Kidney (tissue), 14 donors: ENCODE measurements around the gene RANGRF. TPM values are rescaled to one million over a fixed set of nuclear protein-coding genes. Genes with fewer than 3 reads are reported as not detected.

ENCODE experiments used
- DNase-seq, 5 donors: peaks; one replicate each; pipeline ENCODE4 v3.0.0-alpha.2; 2013 to 2020
- FAIRE-seq: peaks from 2 replicates; lab custom pipeline; 2012; peaks lifted over from hg19 to GRCh38; lab: Jason Lieb, UNC
- H3K27ac ChIP-seq, 2 donors: one replicate each; pipeline ENCODE4 v1.7.0; 2013; ENCODE audit warnings: low read depth in 2 of 2, low read length in 2 of 2, inconsistent platforms in 1 of 2
- H3K27me3 ChIP-seq: one replicate; pipeline ENCODE4 v1.7.1; 2013; ENCODE audit warnings: low read length, inconsistent platforms; ENCODE audit not compliant: control insufficient read depth, insufficient read depth
- H3K36me3 ChIP-seq, 3 donors: one replicate each; pipeline versions ENCODE4 v1.7.0 to v1.7.1; 2013; ENCODE audit warnings: low read length in 3 of 3, control low read depth in 1 of 3, inconsistent platforms in 1 of 3; ENCODE audit not compliant: insufficient read depth in 3 of 3, control insufficient read depth in 2 of 3
- H3K4me1 ChIP-seq, 3 donors: one replicate each; pipeline versions ENCODE4 v1.7.0 to v1.7.1; 2013; ENCODE audit warnings: low read length in 3 of 3, inconsistent platforms in 1 of 3, low read depth in 1 of 3; ENCODE audit not compliant: control insufficient read depth in 2 of 3, insufficient read depth in 2 of 3
- H3K4me3 ChIP-seq, 3 donors: one replicate each; pipeline versions ENCODE4 v1.7.0 to v1.8.1; 2013; ENCODE audit warnings: low read length in 3 of 3, control low read depth in 1 of 3, inconsistent platforms in 1 of 3
- H3K9ac ChIP-seq, 3 donors: one replicate each; pipeline versions ENCODE4 v1.7.0 to v1.7.1; 2013; ENCODE audit warnings: low read length in 3 of 3, control low read depth in 1 of 3, inconsistent platforms in 1 of 3
- H3K9me3 ChIP-seq, 3 donors: one replicate each; pipeline versions ENCODE4 v1.7.0 to v1.7.1; 2013; ENCODE audit warnings: low read length in 3 of 3, control low read depth in 1 of 3, inconsistent platforms in 1 of 3; ENCODE audit not compliant: control insufficient read depth in 2 of 3, insufficient read depth in 1 of 3
- CTCF ChIP-seq: IDR thresholded peaks from 3 replicates; pipeline ENCODE4 v1.5.1; 2012; ENCODE audit warnings: mild to moderate bottlenecking, moderate library complexity, borderline replicate concordance; ENCODE audit not compliant: insufficient read depth; ENCODE audit errors: extremely low read depth
- intact Hi-C: fragments of 100-400 bp; cut with DNase I; formaldehyde crosslinking; loops from one replicate; pipeline ENCODE4 v1.11.1; 2022
- polyA plus RNA-seq: library from polyadenylated mRNA; stranded (reverse); fragments of 350-450 nt; fragmentation: Illumina TruSeq; extraction: RNeasy Lipid Tissue Mini Kit (QIAGEN cat#74804); gene quantifications from one replicate; pipeline ENCODE4 v1.2.3, GENCODE V29; 2014; ENCODE audit warnings: low read depth, low replicate concordance; ENCODE audit not compliant: insufficient read depth
- total RNA-seq: library from RNA; stranded (reverse); fragmentation: NEBNext Ultra II Directional; extraction: Animal tissue kit (Norgen Biotek cat#: 25700); gene quantifications from one replicate; pipeline ENCODE4 v1.2.1, GENCODE V29; 2021
- donor health status: control.
- donor health status: control.
- donor health status: control.
- donor health status: control.
- donor health status: control.
- donor health status: DM: yes; HTN: yes; CAD: no.
- donor health status: Normal renal cell carcinoma (clear cell type).

Gene RANGRF
- total and polyA plus RNA-seq, 2 donors from 2014 or later: 20.1 to 91.8 TPM

- H3K9ac ChIP-seq: no peak overlapping the region
- H3K36me3 ChIP-seq: no peaks in the 10 kb centered on the region
- DNase-seq (no peak), FAIRE-seq (no peak)
- no peak overlapping the region for H3K4me3 ChIP-seq
- no peaks in the 10 kb centered on the region for H3K9me3 ChIP-seq
- no peak overlapping the region for H3K27ac ChIP-seq
- H3K27me3 ChIP-seq: no peaks in the 10 kb centered on the region
- no peaks in the 10 kb centered on the region for H3K4me1 ChIP-seq
- intact Hi-C loops: no loop called here
- TF ChIP-seq CTCF: no peak
Observed at GRCh38 chr17:8338753-8339140, 50.3 kb downstream of the RANGRF start.

GRCh38 chr17:8339540-8339939 is 51.1 kb downstream of the RANGRF start, which contains the start of gene ODF4:
Gene ODF4 (plus strand): TSS chr17:8339840. CDS start chr17:8340052, 212 bp downstream.
- no peak for FAIRE-seq
- Histone ChIP-seq H3K9me3 (no peaks in the 10 kb centered on the region), H3K4me1 (no peaks in the 10 kb centered on the region), H3K9ac (no peak within 1 kb of the TSS), H3K27ac (no peak within 1 kb of the TSS), H3K36me3 (no peaks in the 10 kb centered on the region), H3K27me3 (no peaks in the 10 kb centered on the region), H3K4me3 (no peak within 1 kb of the TSS)
- TF ChIP-seq CTCF: no peak
- intact Hi-C loops: no loop called here
- DNase-seq: no peak

Other genes starting within 250 kb of the RANGRF start
- 8.0 TPM for gene ALOX15B, start 249.6 kb upstream of the RANGRF start, total RNA-seq
- gene ALOX15B, start 249.6 kb upstream of the RANGRF start, polyA plus RNA-seq: 0.15 TPM
- gene ALOX12B, start 201.0 kb upstream of the RANGRF start, total RNA-seq: not detected
- not detected for gene ALOX12B, start 201.0 kb upstream of the RANGRF start, polyA plus RNA-seq
- not detected for gene ALOXE3, start 170.2 kb upstream of the RANGRF start, total RNA-seq
- not detected for gene ALOXE3, start 170.2 kb upstream of the RANGRF start, polyA plus RNA-seq
- gene HES7, start 164.6 kb upstream of the RANGRF start, total RNA-seq: 0.25 TPM
- gene HES7, start 164.6 kb upstream of the RANGRF start, polyA plus RNA-seq: not detected
- 161 TPM for gene PER1, start 136.3 kb upstream of the RANGRF start, total RNA-seq
- gene PER1, start 136.3 kb upstream of the RANGRF start, polyA plus RNA-seq: 25.2 TPM
- 107 TPM for gene VAMP2, start 125.7 kb upstream of the RANGRF start, total RNA-seq
- 124 TPM for gene VAMP2, start 125.7 kb upstream of the RANGRF start, polyA plus RNA-seq
- 23.4 TPM for gene TMEM107, start 112.3 kb upstream of the RANGRF start, total RNA-seq
- 24.6 TPM for gene TMEM107, start 112.3 kb upstream of the RANGRF start, polyA plus RNA-seq
- 8.6 TPM for gene BORCS6, start 98.5 kb upstream of the RANGRF start, total RNA-seq
- 15.4 TPM for gene BORCS6, start 98.5 kb upstream of the RANGRF start, polyA plus RNA-seq
- gene AURKB, start 78.1 kb upstream of the RANGRF start, total RNA-seq: 2.8 TPM
- gene AURKB, start 78.1 kb upstream of the RANGRF start, polyA plus RNA-seq: 0.43 TPM
- 57.2 TPM for gene CTC1, start 40.6 kb upstream of the RANGRF start, total RNA-seq
- 12.2 TPM for gene CTC1, start 40.6 kb upstream of the RANGRF start, polyA plus RNA-seq
- 49.5 TPM for gene PFAS, start 39.4 kb upstream of the RANGRF start, total RNA-seq
- 7.6 TPM for gene PFAS, start 39.4 kb upstream of the RANGRF start, polyA plus RNA-seq
- 11.1 TPM for gene SLC25A35, start 6.7 kb downstream of the RANGRF start, total RNA-seq
- 17.2 TPM for gene SLC25A35, start 6.7 kb downstream of the RANGRF start, polyA plus RNA-seq
- 27.8 TPM for gene ARHGEF15, start 21.6 kb downstream of the RANGRF start, total RNA-seq
- 14.0 TPM for gene ARHGEF15, start 21.6 kb downstream of the RANGRF start, polyA plus RNA-seq
- not detected for gene ODF4, start 51.2 kb downstream of the RANGRF start, total RNA-seq
- not detected for gene ODF4, start 51.2 kb downstream of the RANGRF start, polyA plus RNA-seq
- 1,267 TPM for gene RPL26, start 94.5 kb downstream of the RANGRF start, total RNA-seq
- 2,696 TPM for gene RPL26, start 94.5 kb downstream of the RANGRF start, polyA plus RNA-seq
- gene RNF222, start 109.2 kb downstream of the RANGRF start, total RNA-seq: not detected
- not detected for gene RNF222, start 109.2 kb downstream of the RANGRF start, polyA plus RNA-seq
- 66.1 TPM for gene NDEL1, start 147.2 kb downstream of the RANGRF start, total RNA-seq
- 17.9 TPM for gene NDEL1, start 147.2 kb downstream of the RANGRF start, polyA plus RNA-seq